Fibroblast of lung (primary cell): Measurements from ENCODE around the gene FOSL2. TPM values are rescaled to one million over a fixed set of nuclear protein-coding genes. Genes with fewer than 3 reads are reported as not detected.

Experiments
- DNase-seq, 2 donors: peaks; one replicate each; pipeline versions ENCODE4 v3.0.0 to v3.0.0-alpha.2; 2010; ENCODE audit warnings: low read depth in 2 of 2
- H2AFZ ChIP-seq: 2 replicates; pipeline ENCODE4 v1.5.1; 2012; ENCODE audit warnings: low read length, control low read depth, inconsistent platforms
- H3K27ac ChIP-seq: 2 replicates; pipeline ENCODE4 v1.5.1; 2011; ENCODE audit warnings: low read length, control low read depth; ENCODE audit not compliant: insufficient read depth
- H3K27me3 ChIP-seq: 2 replicates; pipeline ENCODE4 v1.5.1; 2011; ENCODE audit warnings: mild to moderate bottlenecking, low read length; ENCODE audit not compliant: control insufficient read depth, insufficient read depth
- H3K36me3 ChIP-seq: 2 replicates; pipeline ENCODE4 v1.5.1; 2011; ENCODE audit warnings: low read length; ENCODE audit not compliant: control insufficient read depth, insufficient read depth
- H3K4me1 ChIP-seq: 2 replicates; pipeline ENCODE4 v1.5.1; 2011; ENCODE audit warnings: low read length; ENCODE audit not compliant: control insufficient read depth, insufficient read depth; ENCODE audit errors: extremely low read depth
- H3K4me2 ChIP-seq: 2 replicates; pipeline ENCODE4 v1.5.1; 2011; ENCODE audit warnings: low read length, control low read depth; ENCODE audit not compliant: insufficient read depth; ENCODE audit errors: extremely low read depth
- H3K4me3 ChIP-seq, 4 experiments: fragments of 200-600 bp in 1 of 4; sonication (generic) in 1 of 4; replicated peaks in 1 of 4; 2 replicates each; pipeline ENCODE4 v1.5.1; 2011 to 2016; ENCODE audit warnings: low read length in 4 of 4, low read depth in 3 of 4, mild to moderate bottlenecking in 3 of 4, control low read depth in 2 of 4, inconsistent platforms in 1 of 4, mixed read lengths in 1 of 4; ENCODE audit not compliant: insufficient read depth in 1 of 4; ENCODE audit errors: control extremely low read depth in 1 of 4
- H3K79me2 ChIP-seq: 2 replicates; pipeline ENCODE4 v1.5.1; 2012; ENCODE audit warnings: mild to moderate bottlenecking, low read length, inconsistent platforms; ENCODE audit not compliant: control insufficient read depth, insufficient read depth
- H3K9ac ChIP-seq: 2 replicates; pipeline ENCODE4 v1.5.1; 2011; ENCODE audit warnings: mild to moderate bottlenecking, low read length, control low read depth; ENCODE audit not compliant: insufficient read depth
- H3K9me3 ChIP-seq: 2 replicates; pipeline ENCODE4 v1.5.1; 2012; ENCODE audit warnings: low read depth, low read length; ENCODE audit not compliant: control insufficient read depth, insufficient read depth
- H4K20me1 ChIP-seq: 2 replicates; pipeline ENCODE4 v1.5.1; 2011; ENCODE audit warnings: low read length; ENCODE audit not compliant: control insufficient read depth, insufficient read depth; ENCODE audit errors: extremely low read depth
- CTCF ChIP-seq, 2 donors: IDR thresholded peaks in 1 of 2; conservative IDR thresholded peaks in 1 of 2; 1 replicate in 1 of 2; 2 replicates in 1 of 2; pipeline ENCODE4 v1.5.1; 2011 to 2012; ENCODE audit warnings: low read length in 2 of 2, control low read depth in 1 of 2, inconsistent platforms in 1 of 2, low read depth in 1 of 2, mild to moderate bottlenecking in 1 of 2
- EZH2 ChIP-seq: IDR thresholded peaks from 2 replicates; pipeline ENCODE4 v1.5.1; 2012; ENCODE audit warnings: low read length, control low read depth, mild to moderate bottlenecking; ENCODE audit errors: missing control alignments
- polyA plus RNA-seq, 2 donors: library from polyadenylated mRNA; depleted of rRNA in 1 of 2; stranded (reverse) in 1 of 2; unstranded in 1 of 2; fragments of >200 nt; gene quantifications; 2 replicates each; pipeline ENCODE4 v1.2.1, GENCODE V29; 2011 to 2012; ENCODE audit warnings: missing spikeins in 1 of 2
- total RNA-seq: library from RNA; depleted of rRNA; stranded (reverse); fragments of >200 nt; gene quantifications from 2 replicates; pipeline ENCODE4 v1.2.1, GENCODE V29; 2014

FOSL2 gene
- total and polyA plus RNA-seq, 2 donors (not counting 1 experiment from before 2014, with no cell fraction given) = 58.9 to 83.6 TPM

GRCh38 chr2:28431741-28432140 is 39.1 kb downstream of the FOSL2 start:
- no peaks in the 10 kb centered on the region for H3K4me1 ChIP-seq
- H3K9ac ChIP-seq = no peak overlapping the region
- H4K20me1 ChIP-seq = no peaks in the 10 kb centered on the region
- no peaks in the 10 kb centered on the region for H3K27me3 ChIP-seq
- no peak overlapping the region for H3K27ac ChIP-seq
- no peak for DNase-seq
- TF ChIP-seq EZH2 = no peak
- no peak for TF ChIP-seq CTCF (conservative IDR thresholded peaks at IDR 0.05 in 1 of 2, IDR thresholded peaks at IDR 0.05 in 1 of 2; ENCODE audit: low read depth in 1 of 2, low read length in 2 of 2)
- no peaks in the 10 kb centered on the region for H3K9me3 ChIP-seq
- no peaks in the 10 kb centered on the region for H3K79me2 ChIP-seq
- H2AFZ ChIP-seq = no peak overlapping the region
- no peak overlapping the region for H3K4me2 ChIP-seq
- no peak overlapping the region for H3K4me3 ChIP-seq
- no peaks in the 10 kb centered on the region for H3K36me3 ChIP-seq

GRCh38 chr2:28432362-28432761 is 39.7 kb downstream of the FOSL2 start:
- no peaks in the 10 kb centered on the region for H3K9me3 ChIP-seq
- H4K20me1 ChIP-seq = no peaks in the 10 kb centered on the region
- no peak for TF ChIP-seq CTCF (conservative IDR thresholded peaks at IDR 0.05 in 1 of 2, IDR thresholded peaks at IDR 0.05 in 1 of 2; ENCODE audit: low read depth in 1 of 2, low read length in 2 of 2)
- TF ChIP-seq EZH2 = no peak
- no peak overlapping the region for H3K9ac ChIP-seq
- no peaks in the 10 kb centered on the region for H3K4me1 ChIP-seq
- no peak overlapping the region for H2AFZ ChIP-seq
- no peak overlapping the region for H3K27ac ChIP-seq
- no peak overlapping the region for H3K4me2 ChIP-seq
- no peak overlapping the region for H3K4me3 ChIP-seq
- H3K27me3 ChIP-seq = no peaks in the 10 kb centered on the region
- DNase-seq = no peak
- no peaks in the 10 kb centered on the region for H3K36me3 ChIP-seq
- no peaks in the 10 kb centered on the region for H3K79me2 ChIP-seq

GRCh38 chr2:28433215-28433614 is 40.6 kb downstream of the FOSL2 start:
- no peak overlapping the region for H3K27ac ChIP-seq
- H3K27me3 ChIP-seq = no peaks in the 10 kb centered on the region
- no peak overlapping the region for H3K4me2 ChIP-seq
- H3K9me3 ChIP-seq = no peaks in the 10 kb centered on the region
- no peak overlapping the region for H3K4me3 ChIP-seq
- H4K20me1 ChIP-seq = no peaks in the 10 kb centered on the region
- TF ChIP-seq CTCF (conservative IDR thresholded peaks at IDR 0.05 in 1 of 2, IDR thresholded peaks at IDR 0.05 in 1 of 2; ENCODE audit: low read depth in 1 of 2, low read length in 2 of 2) (no peak), EZH2 (no peak)
- H3K4me1 ChIP-seq = no peaks in the 10 kb centered on the region
- no peaks in the 10 kb centered on the region for H3K36me3 ChIP-seq
- no peak for DNase-seq
- no peak overlapping the region for H2AFZ ChIP-seq
- no peak overlapping the region for H3K9ac ChIP-seq
- H3K79me2 ChIP-seq = no peaks in the 10 kb centered on the region
